ENCODE data around the gene VEGFC. TPM values are rescaled to one million over a fixed set of nuclear protein-coding genes. Genes with fewer than 3 reads are reported as not detected.

VEGFC gene
- total RNA-seq, 1 donor from 2014 or later: not detected

DNA sequence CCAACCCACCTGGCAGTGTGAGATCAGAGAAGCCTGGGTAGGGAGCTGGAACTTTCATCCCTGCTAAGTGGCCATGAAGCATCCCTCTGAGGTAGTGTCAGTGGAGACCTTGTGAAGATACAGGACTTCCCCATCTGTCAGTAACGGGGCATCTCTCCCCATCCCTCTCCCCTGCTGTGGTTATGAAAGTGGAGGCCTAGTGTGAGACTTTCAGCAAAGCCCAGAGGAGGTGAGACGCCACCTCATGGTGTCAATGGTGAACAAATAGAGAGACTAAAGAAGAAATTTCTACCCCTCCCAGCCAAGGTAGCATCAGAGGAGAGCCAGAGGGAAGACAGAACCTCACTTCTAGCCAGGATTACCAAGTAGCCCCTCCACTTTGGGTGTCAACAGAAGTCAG is 150.2 kb downstream of the VEGFC start:
- H3K4me3 Mint-ChIP-seq: no peak overlapping the region
- no peak overlapping the region for H3K27ac Mint-ChIP-seq
- intact Hi-C loops (cut with micrococcal nuclease): no loop called here
- no peak for DNase-seq (ENCODE audit: low spot score)
- no peaks in the 10 kb centered on the region for H3K4me1 Mint-ChIP-seq (ENCODE audit: low read depth)
- H3K36me3 Mint-ChIP-seq (ENCODE audit: low read depth): no peaks in the 10 kb centered on the region
- no peaks in the 10 kb centered on the region for H3K9me3 Mint-ChIP-seq
- H3K27me3 Mint-ChIP-seq (ENCODE audit: insufficient read depth): no peaks in the 10 kb centered on the region

DNA sequence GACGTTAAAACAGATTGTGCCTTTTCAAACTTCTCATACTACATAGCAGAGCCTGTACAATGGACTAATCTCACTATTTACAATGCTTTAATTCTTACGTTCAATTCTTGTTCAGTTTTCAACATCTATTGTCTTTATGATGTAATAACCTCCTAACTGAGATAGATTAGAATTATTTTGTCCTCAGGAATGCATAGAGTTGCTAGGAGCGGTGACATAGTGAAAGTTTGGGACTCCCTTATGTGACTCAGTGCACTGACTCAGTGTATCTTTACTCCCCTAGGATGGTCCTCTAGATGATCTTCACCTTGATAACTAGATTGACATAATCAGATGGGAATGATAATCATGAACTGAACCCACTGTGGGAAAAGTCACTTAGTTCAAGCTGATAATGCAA is 151.5 kb downstream of the VEGFC start:
- intact Hi-C loops (cut with micrococcal nuclease): no loop called here
- H3K27me3 Mint-ChIP-seq (ENCODE audit: insufficient read depth): no peaks in the 10 kb centered on the region

DNA sequence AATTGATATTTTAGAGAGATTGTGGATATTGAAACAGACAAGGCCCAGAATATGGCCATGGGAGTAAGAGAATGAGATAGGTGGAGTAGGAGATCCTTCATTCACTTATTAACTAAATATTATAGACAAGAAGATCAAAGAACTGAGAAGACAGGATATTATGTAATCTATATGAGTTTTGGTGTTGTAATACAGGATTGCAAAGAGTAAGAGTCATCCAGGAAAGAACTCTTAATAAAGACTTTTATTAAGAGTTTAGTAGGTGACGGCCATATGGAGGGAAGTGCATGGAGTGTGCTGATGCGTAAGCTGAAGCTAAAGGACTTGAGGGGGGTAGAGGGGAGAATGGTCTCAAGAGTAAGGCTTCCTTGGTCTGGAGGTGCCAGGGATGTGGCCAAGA is 153.7 kb downstream of the VEGFC start:
- H3K4me3 Mint-ChIP-seq: no peak overlapping the region
- H3K36me3 Mint-ChIP-seq (ENCODE audit: low read depth): no peaks in the 10 kb centered on the region
- DNase-seq (ENCODE audit: low spot score): no peak
- H3K27me3 Mint-ChIP-seq (ENCODE audit: insufficient read depth): no peaks in the 10 kb centered on the region
- H3K4me1 Mint-ChIP-seq (ENCODE audit: low read depth): no peaks in the 10 kb centered on the region
- H3K27ac Mint-ChIP-seq: no peak overlapping the region
- intact Hi-C loops (cut with micrococcal nuclease): loop anchor here (10.0 kb wide), 1 partner anchor 264 kb away; no protein-coding TSS in a partner anchor
- H3K9me3 Mint-ChIP-seq: no peaks in the 10 kb centered on the region

More for the DNA sequence above, 151.5 kb downstream of the VEGFC start:
- Mint-ChIP-seq H3K4me1 (ENCODE audit: low read depth) (no peaks in the 10 kb centered on the region), H3K27ac (no peak overlapping the region), H3K36me3 (ENCODE audit: low read depth) (no peaks in the 10 kb centered on the region), H3K9me3 (no peaks in the 10 kb centered on the region), H3K4me3 (no peak overlapping the region)
- no peak for DNase-seq (ENCODE audit: low spot score)

DNA sequence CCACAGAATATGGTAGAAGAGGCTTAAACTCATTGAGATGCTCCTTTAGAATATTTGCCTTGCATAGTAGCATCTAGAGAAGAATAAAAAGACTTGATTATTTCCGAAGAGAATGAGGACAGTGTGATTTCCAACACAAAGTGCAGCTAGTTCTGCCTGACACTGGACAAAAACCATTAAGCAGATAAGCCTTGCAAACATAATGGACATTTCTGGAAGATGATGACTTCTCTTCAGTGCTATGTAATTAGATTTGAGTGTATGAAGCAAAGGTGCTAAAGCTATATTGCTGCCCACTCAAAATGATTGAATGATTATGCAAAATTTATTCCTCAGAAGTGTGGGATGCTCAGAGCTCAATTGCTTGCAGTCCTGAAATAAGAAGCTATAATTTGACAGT is 156.4 kb downstream of the VEGFC start:
- Mint-ChIP-seq H3K4me1 (ENCODE audit: low read depth) (no peaks in the 10 kb centered on the region), H3K36me3 (ENCODE audit: low read depth) (no peaks in the 10 kb centered on the region), H3K27ac (no peak overlapping the region), H3K4me3 (no peak overlapping the region), H3K27me3 (ENCODE audit: insufficient read depth) (no peaks in the 10 kb centered on the region), H3K9me3 (no peaks in the 10 kb centered on the region)
- DNase-seq (ENCODE audit: low spot score): no peak
- intact Hi-C loops (cut with micrococcal nuclease): loop anchor here (10.0 kb wide), 1 partner anchor 261 kb away; no protein-coding TSS in a partner anchor

DNA sequence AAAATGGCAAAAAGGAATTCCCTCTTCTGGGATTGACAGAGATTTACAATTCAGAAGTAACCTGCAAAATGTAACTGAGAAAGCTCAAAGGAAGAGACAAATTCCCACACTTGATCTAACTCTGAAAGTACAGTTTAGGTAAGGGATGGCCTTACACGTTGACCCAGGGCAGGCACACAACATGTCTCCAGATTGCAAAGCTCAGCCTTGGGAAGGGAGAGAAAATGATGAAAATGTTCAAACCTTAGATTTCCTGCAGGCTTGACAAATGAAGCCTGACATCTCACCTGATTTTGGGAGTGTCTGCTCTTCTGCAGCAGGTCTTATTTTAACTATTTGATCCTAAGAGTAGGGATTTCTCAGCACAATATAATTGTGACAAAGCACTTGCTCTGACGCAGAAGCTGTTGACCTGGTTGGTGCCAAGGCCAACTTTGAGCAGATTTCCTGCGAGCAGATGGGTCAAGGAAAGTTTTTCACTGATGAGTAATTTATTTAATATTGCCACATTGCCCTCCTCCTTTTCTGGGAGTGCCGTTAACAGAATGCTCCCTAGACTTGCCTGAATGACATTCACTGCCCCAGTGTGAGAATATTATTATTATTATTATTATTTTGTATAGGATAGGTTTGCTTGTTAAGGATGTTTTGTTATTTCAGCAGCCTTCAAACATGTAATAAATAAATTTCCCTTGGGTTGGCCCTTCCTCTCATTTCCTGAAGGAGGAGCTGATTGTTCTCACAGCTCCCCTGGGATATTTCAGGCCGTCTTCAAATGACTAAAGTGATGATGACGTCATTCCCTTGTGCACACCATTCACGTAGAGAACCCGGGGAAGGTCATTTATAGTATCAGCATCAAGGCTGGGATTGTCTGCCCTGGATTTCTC is 157.1 kb downstream of the VEGFC start:
- no peak for DNase-seq (ENCODE audit: low spot score)
- no peaks in the 10 kb centered on the region for H3K9me3 Mint-ChIP-seq
- H3K36me3 Mint-ChIP-seq (ENCODE audit: low read depth): no peaks in the 10 kb centered on the region
- H3K27me3 Mint-ChIP-seq (ENCODE audit: insufficient read depth): no peaks in the 10 kb centered on the region
- intact Hi-C loops (cut with micrococcal nuclease): loop anchor here (10.0 kb wide), 1 partner anchor 261 kb away; no protein-coding TSS in a partner anchor
- no peaks in the 10 kb centered on the region for H3K4me1 Mint-ChIP-seq (ENCODE audit: low read depth)
- no peak overlapping the region for H3K27ac Mint-ChIP-seq
- no peak overlapping the region for H3K4me3 Mint-ChIP-seq

All from activated T-helper 1 cell treated with anti-CD3 and anti-CD28 coated beads, Interleukin-12 subunit alpha, Interleukin-12 subunit beta, Interleukin-2, Interleukin-4 antibody, amounts not matched to agents 30 ng/mL and 10 ng/mL and 1 ng/mL, durations not matched to agents 14 hours and 24 hours and 36 hours (primary cell).